ENCODE results near the gene NTSR2.

- TF ChIP-seq EZH2 (IDR thresholded peaks at IDR 0.05; ENCODE audit: borderline replicate concordance, low read length): no peak
- no peak for TF ChIP-seq CTCF (IDR thresholded peaks at IDR 0.05; ENCODE audit: low read length)
These were observed 18.0 kb downstream of the NTSR2 start for GRCh38 chr2:11651856-11652548.

Measured in OCI-LY1 (cell line).